GM21381 (cell line): ENCODE measurements around the gene MLPH.

Experiments
- ATAC-seq: cut with Tn5 transposase; IDR thresholded peaks from one replicate; pipeline ENCODE4 v1.9.1; 2021; ENCODE audit warnings: mild to moderate bottlenecking, moderate library complexity; ENCODE audit not compliant: unreplicated experiment

The MLPH gene

GRCh38 chr2:237515621-237516275 lies 28.7 kb downstream of the MLPH start:
- no peak for ATAC-seq

GRCh38 chr2:237517163-237517562 lies 30.1 kb downstream of the MLPH start:
- ATAC-seq, result no peak

- no peak for ATAC-seq
Measured at GRCh38 chr2:237517990-237518389, 30.9 kb downstream of the MLPH start.

- ATAC-seq, result no peak
Measured at GRCh38 chr2:237519506-237520245, 32.6 kb downstream of the MLPH start.

GRCh38 chr2:237520290-237520689 lies 33.2 kb downstream of the MLPH start:
- ATAC-seq, result no peak

GRCh38 chr2:237524631-237525030 lies 37.6 kb downstream of the MLPH start:
- ATAC-seq, result no peak

GRCh38 chr2:237525559-237526157 lies 38.6 kb downstream of the MLPH start:
- ATAC-seq, result no peak

- no peak for ATAC-seq
Measured at GRCh38 chr2:237527233-237527632, 40.2 kb downstream of the MLPH start.

GRCh38 chr2:237527766-237528165 lies 40.7 kb downstream of the MLPH start:
- ATAC-seq, result no peak

- ATAC-seq, result peak; percentile 69
Measured at GRCh38 chr2:237529452-237530402, 42.7 kb downstream of the MLPH start.

- no peak for ATAC-seq
Measured at GRCh38 chr2:237530472-237531433, 43.7 kb downstream of the MLPH start.

- no peak for ATAC-seq
Measured at GRCh38 chr2:237532160-237532559, 45.1 kb downstream of the MLPH start.

- no peak for ATAC-seq
Measured at GRCh38 chr2:237533668-237534161, 46.7 kb downstream of the MLPH start.

GRCh38 chr2:237534380-237534779 lies 47.3 kb downstream of the MLPH start:
- ATAC-seq, result no peak

GRCh38 chr2:237535385-237536082 lies 48.5 kb downstream of the MLPH start:
- no peak for ATAC-seq

GRCh38 chr2:237536083-237536415 lies 49.0 kb downstream of the MLPH start:
- no peak for ATAC-seq

GRCh38 chr2:237536617-237537016 lies 49.6 kb downstream of the MLPH start:
- no peak for ATAC-seq

GRCh38 chr2:237538001-237538720 lies 51.1 kb downstream of the MLPH start:
- ATAC-seq, result no peak

GRCh38 chr2:237538901-237539300 lies 51.9 kb downstream of the MLPH start:
- no peak for ATAC-seq
